GM23248 (cell line): ENCODE data around the gene ZEB1.

Source experiments
- EZH2 ChIP-seq: fragments of 200-600 bp; sonication (generic); IDR thresholded peaks from 2 replicates; pipeline ENCODE4 v1.6.1; 2018; ENCODE audit warnings: antibody characterized with exemption, mild to moderate bottlenecking; ENCODE audit not compliant: insufficient read depth, poor library complexity, severe bottlenecking
- EZH2phosphoT487 ChIP-seq: fragments of 200-600 bp; sonication (generic); IDR thresholded peaks from 2 replicates; pipeline ENCODE4 v1.6.1; 2018; ENCODE audit warnings: antibody characterized with exemption, moderate library complexity, mild to moderate bottlenecking, low read depth; ENCODE audit not compliant: insufficient read depth

DNA sequence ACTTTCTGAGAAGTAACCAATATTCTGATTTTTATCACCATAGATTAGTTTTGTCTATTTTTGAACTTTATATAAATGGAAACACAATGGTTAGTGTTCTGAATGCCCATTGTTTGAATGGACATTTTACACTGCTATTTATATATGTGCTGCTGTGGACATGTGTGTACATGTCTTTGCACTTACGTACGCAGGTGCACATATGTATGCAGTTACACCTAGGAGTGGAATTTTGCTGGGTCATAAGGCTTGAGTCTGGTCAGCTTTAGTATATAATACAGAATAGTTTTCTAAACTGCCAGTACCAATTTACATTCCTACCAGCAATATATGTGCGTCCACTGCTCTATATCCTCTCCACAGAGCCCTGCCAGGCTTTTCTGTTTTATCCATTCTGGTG is 24.5 kb upstream of the ZEB1 start:
- TF ChIP-seq EZH2 (no peak), EZH2phosphoT487 (no peak)
